HepG2 (cell line): Measurements from ENCODE around the gene ADARB2. TPM values are rescaled to one million over a fixed set of nuclear protein-coding genes. Genes with fewer than 3 reads are reported as not detected.
A peak's percentile ranks its signal among the peaks of the same experiment; 100 is the strongest.

Source experiments
- ATAC-seq: fragments of 200-7000 bp; cut with Tn5 transposase; 3 replicates; pipeline ENCODE4 v1.9.1; 2020; ENCODE audit warnings: mild to moderate bottlenecking, moderate library complexity
- BruUV-seq: library from RNA; stranded (reverse); fragments of 400-500 nt; replicated peaks from 2 replicates; lab custom pipeline; 2021; lab: Mats Ljungman, UMichigan
- CTCF ChIA-PET: fragments of 300-600 bp; formaldehyde crosslinking; extraction: SDS; loops from one replicate; lab custom pipeline; 2021; ENCODE audit warnings: low total read pairs, inconsistent platforms, low intra/inter-chr PET ratio; lab: Yijun Ruan, JAX
- POLR2A ChIA-PET: fragments of 350-600 bp; sonication (Branson Sonifier 250); formaldehyde crosslinking; loops from one replicate; lab custom pipeline; 2020; ENCODE audit warnings: antibody characterized with exemption, inconsistent platforms; lab: Yijun Ruan, JAX
- DNase-seq: peaks from one replicate; pipeline ENCODE4 v3.0.0-alpha.2; 2015; ENCODE audit warnings: low spot score
- FAIRE-seq: peaks from 3 replicates; lab custom pipeline; 2011; peaks lifted over from hg19 to GRCh38; lab: Jason Lieb, UNC
- H2AFZ ChIP-seq: one replicate; pipeline ENCODE4 v1.6.1; 2011; ENCODE audit warnings: low read length, inconsistent platforms
- H3K27ac ChIP-seq: fragments of 300-600 bp; 3 replicates; pipeline ENCODE4 v1.8.0; 2011; ENCODE audit warnings: mixed run types, mild to moderate bottlenecking, mixed read lengths, low read length, inconsistent platforms; ENCODE audit not compliant: insufficient read depth; ENCODE audit errors: extremely low read length
- H3K27me3 ChIP-seq, 2 experiments: fragments of 200-600 bp in 1 of 2; 2 replicates in 1 of 2; 3 replicates in 1 of 2; pipeline versions ENCODE4 v1.6.0 to v1.8.0; 2011; ENCODE audit warnings: low read length in 2 of 2, mild to moderate bottlenecking in 2 of 2, moderate library complexity in 2 of 2, inconsistent platforms in 1 of 2; ENCODE audit not compliant: insufficient read depth in 2 of 2, control insufficient read depth in 1 of 2
- H3K36me3 ChIP-seq, 2 experiments: fragments of 200-600 bp in 1 of 2; replicated peaks in 1 of 2; 2 replicates in 1 of 2; 3 replicates in 1 of 2; pipeline versions ENCODE4 v1.5.1 to v1.8.0; 2011; ENCODE audit warnings: low read length in 2 of 2, inconsistent platforms in 1 of 2; ENCODE audit not compliant: insufficient read depth in 2 of 2, control insufficient read depth in 1 of 2
- H3K4me1 ChIP-seq: 2 replicates; pipeline ENCODE4 v1.5.1; 2012; ENCODE audit warnings: low read length, inconsistent platforms; ENCODE audit not compliant: insufficient read depth
- H3K4me2 ChIP-seq: 2 replicates; pipeline ENCODE4 v1.6.0; 2011; ENCODE audit warnings: low read depth, low read length, inconsistent platforms
- H3K4me3 ChIP-seq, 3 experiments: fragments of 200-600 bp in 1 of 3; sonication (generic), shearing (Covaris generic) in 1 of 3; replicated peaks in 1 of 3; 2 replicates each; pipeline ENCODE4 v1.5.1; 2011 to 2016; ENCODE audit warnings: low read length in 3 of 3, inconsistent platforms in 2 of 3, low read depth in 2 of 3, mild to moderate bottlenecking in 2 of 3, control low read depth in 1 of 3, mixed read lengths in 1 of 3; ENCODE audit not compliant: insufficient read depth in 1 of 3
- H3K79me2 ChIP-seq: one replicate; pipeline ENCODE4 v1.6.1; 2011; ENCODE audit warnings: low read length, inconsistent platforms; ENCODE audit not compliant: insufficient read depth
- H3K9ac ChIP-seq: 2 replicates; pipeline ENCODE4 v1.6.0; 2011; ENCODE audit warnings: mild to moderate bottlenecking, low read depth, low read length, inconsistent platforms; ENCODE audit not compliant: insufficient read depth
- H3K9me3 ChIP-seq: 2 replicates; pipeline ENCODE4 v1.5.1; 2012; ENCODE audit warnings: mild to moderate bottlenecking, low read length
- H4K20me1 ChIP-seq: 2 replicates; pipeline ENCODE4 v1.6.0; 2011; ENCODE audit warnings: inconsistent platforms, mild to moderate bottlenecking, low read length, moderate library complexity; ENCODE audit not compliant: insufficient read depth
- AHDC1 ChIP-seq: sonication (generic); formaldehyde crosslinking; IDR thresholded peaks from 2 replicates; pipeline ENCODE4 v1.5.1; 2020; ENCODE audit warnings: mild to moderate bottlenecking, missing genetic modification reagents, borderline replicate concordance
- CCAR2 ChIP-seq: fragments of 200-400 bp; formaldehyde crosslinking; optimal IDR thresholded peaks from 2 replicates; pipeline ENCODE3; 2018; ENCODE audit warnings: low read depth, mild to moderate bottlenecking, low read length, moderate library complexity
- CREB1 ChIP-seq, 2 experiments: fragments of 450-650 bp in 1 of 2; IDR thresholded peaks; 2 replicates each; pipeline ENCODE4 v1.6.1; 2016 to 2017; ENCODE audit warnings: control low read depth in 1 of 2, mild to moderate bottlenecking in 1 of 2, missing compliant biosample characterization in 1 of 2, missing genetic modification characterization in 1 of 2
- FOXO4 ChIP-seq: sonication (generic); formaldehyde crosslinking; conservative IDR thresholded peaks from 2 replicates; pipeline ENCODE4 v1.8.1; 2023; ENCODE audit warnings: missing genetic modification reagents
- HNRNPK ChIP-seq: fragments of 200-400 bp; formaldehyde crosslinking; IDR thresholded peaks from 2 replicates; pipeline ENCODE4 v1.6.1; 2018; ENCODE audit warnings: low read length, low read depth, moderate library complexity, mild to moderate bottlenecking; ENCODE audit not compliant: poor library complexity, severe bottlenecking
- IKZF1 ChIP-seq: fragments of 450-650 bp; IDR thresholded peaks from 2 replicates; pipeline ENCODE4 v1.7.1; 2016
- KAT8 ChIP-seq: IDR thresholded peaks from 2 replicates; pipeline ENCODE4 v1.6.1; 2016; ENCODE audit warnings: missing genetic modification reagents, missing compliant biosample characterization
- MAF1 ChIP-seq: sonication (generic); formaldehyde crosslinking; IDR thresholded peaks from 2 replicates; pipeline ENCODE4 v1.5.0; 2020; ENCODE audit warnings: missing genetic modification reagents, borderline replicate concordance
- PAX8 ChIP-seq: sonication (generic); formaldehyde crosslinking; IDR thresholded peaks from 2 replicates; pipeline ENCODE4 v1.8.0; 2022; ENCODE audit warnings: mild to moderate bottlenecking, missing genetic modification reagents, borderline replicate concordance
- TBX3 ChIP-seq: fragments of 450-650 bp; IDR thresholded peaks from 2 replicates; pipeline ENCODE4 v1.6.1; 2017; ENCODE audit warnings: antibody characterized with exemption, mild to moderate bottlenecking, inconsistent platforms, borderline replicate concordance
- TEAD2 ChIP-seq: sonication (generic); formaldehyde crosslinking; IDR thresholded peaks from 2 replicates; pipeline ENCODE4 v1.9.0; 2021; ENCODE audit warnings: missing genetic modification reagents
- TRIM24 ChIP-seq: sonication (generic); formaldehyde crosslinking; IDR thresholded peaks from 2 replicates; pipeline ENCODE4 v1.8.0; 2022; ENCODE audit warnings: mild to moderate bottlenecking, missing genetic modification reagents
- ZNF468 ChIP-seq: sonication (generic); formaldehyde crosslinking; IDR thresholded peaks from 2 replicates; pipeline ENCODE4 v1.8.0; 2022; ENCODE audit warnings: mild to moderate bottlenecking, moderate library complexity, missing genetic modification reagents
- ZNF616 ChIP-seq: sonication (generic); formaldehyde crosslinking; IDR thresholded peaks from 2 replicates; pipeline ENCODE4 v1.5.0; 2020; ENCODE audit warnings: low read depth, mild to moderate bottlenecking, missing genetic modification reagents
- ZNF746 ChIP-seq: sonication (generic); formaldehyde crosslinking; IDR thresholded peaks from 2 replicates; pipeline ENCODE4 v1.8.0; 2022; ENCODE audit warnings: mild to moderate bottlenecking, missing genetic modification reagents
- WGBS: methylation state at CpG from one replicate; pipeline ENCODE4 v1.1.6; 2017; ENCODE audit warnings: low lambda C conversion rate; 5-methylcytosine and 5-hydroxymethylcytosine counted together
- in situ Hi-C: cut with HindIII; loops from 2 replicates; pipeline ENCODE4 v1.10.0; 2017; ENCODE audit warnings: low pct_unique_long_range_greater_than_20kb; ENCODE audit not compliant: extremely low pct_ligation_motif_present
- intact Hi-C: fragments of 100-400 bp; cut with micrococcal nuclease; formaldehyde crosslinking; loops from one replicate; pipeline ENCODE4 v1.10.0; 2022; ENCODE audit not compliant: unreplicated experiment
- polyA plus RNA-seq, 8 experiments: library from polyadenylated mRNA; depleted of rRNA in 3 of 8; stranded (reverse) in 7 of 8; unstranded in 1 of 8; fragments of >200 nt; fragmentation: Illumina TruSeq in 4 of 8; extraction: Trizol in 4 of 8; gene quantifications; 2 replicates each; pipeline versions ENCODE4 v1.2.1 to v1.2.3, GENCODE V29; 2011 to 2016; ENCODE audit warnings: low read depth in 4 of 8, missing spikeins in 1 of 8, mixed read lengths in 1 of 8; ENCODE audit not compliant: insufficient read depth in 1 of 8
- total RNA-seq, 5 experiments: library from RNA; depleted of rRNA; stranded (reverse); fragments of >200 nt; fragmentation: Illumina TruSeq; extraction: Trizol; gene quantifications; 2 replicates each; pipeline ENCODE4 v1.2.3, GENCODE V29; 2016; ENCODE audit warnings: low read depth in 1 of 5

Gene ADARB2
- total and polyA plus RNA-seq, 2 of the 13 experiments (the other 11 are each of a cell fraction or from before 2014, with no cell fraction given) = not detected

GRCh38 chr10:1255118-1255517 lies 482.2 kb downstream of the ADARB2 start (continued):
- TF ChIP-seq CREB1 (IDR thresholded peaks at IDR 0.05) (peak; percentile 74), CREB1 (CRISPR knock-in tag; IDR thresholded peaks at IDR 0.05) (no peak), CCAR2 (no peak), TBX3 (no peak), ZNF616 (CRISPR knock-in tag) (no peak), MAF1 (CRISPR knock-in tag) (no peak)

- in situ Hi-C loops (no loop called here), intact Hi-C loops (no loop called here)
- peaks cover 2 to 11% of the 10 kb centered on the region in 2 experiments; a peak in 3 of 5 replicates for H3K27me3 ChIP-seq
- ATAC-seq (no peak), DNase-seq (no peak), FAIRE-seq (no peak)
- H3K79me2 ChIP-seq = no peaks in the 10 kb centered on the region
- no peak overlapping the region for H3K4me2 ChIP-seq
- H4K20me1 ChIP-seq = no peaks in the 10 kb centered on the region
- H3K27ac ChIP-seq = no peak overlapping the region
- H2AFZ ChIP-seq = no peak overlapping the region
- whole genome bisulfite sequencing = 35% methylated on average over 11 of the region's 11 CpGs
- H3K9ac ChIP-seq = no peak overlapping the region
- POLR2A ChIA-PET = no interaction called here
- no peak overlapping the region for H3K4me3 ChIP-seq
- no peaks in the 10 kb centered on the region for H3K4me1 ChIP-seq
- no TSS peak for BruUV-seq
- H3K9me3 ChIP-seq = no peaks in the 10 kb centered on the region
- CTCF ChIA-PET = no interaction called here
- no peaks in the 10 kb centered on the region for H3K36me3 ChIP-seq
- TF ChIP-seq PAX8 (CRISPR knock-in tag) = no peak
- no peak for TF ChIP-seq TRIM24 (CRISPR knock-in tag)
- no peak for TF ChIP-seq IKZF1
- TF ChIP-seq HNRNPK = no peak
- TF ChIP-seq FOXO4 = no peak
- TF ChIP-seq TEAD2 (CRISPR knock-in tag) = no peak
- TF ChIP-seq ZNF746 (CRISPR knock-in tag) = no peak
- TF ChIP-seq AHDC1 = no peak
- TF ChIP-seq ZNF468 (CRISPR knock-in tag) = no peak
- no peak for TF ChIP-seq KAT8 (CRISPR knock-in tag)
Observed at GRCh38 chr10:1253523-1254353, 483.6 kb downstream of the ADARB2 start.
